IPS-18c (cell line): ENCODE results near the gene DUSP7.

Experiments
- H3K4me3 ChIP-seq: 2 replicates; pipeline ENCODE4 v1.7.0; 2013; ENCODE audit warnings: low read depth, mild to moderate bottlenecking, low read length, moderate library complexity; ENCODE audit not compliant: insufficient read depth
- H3K9me3 ChIP-seq: one replicate; pipeline ENCODE4 v1.6.1; 2013; ENCODE audit warnings: mild to moderate bottlenecking, low read length, moderate library complexity; ENCODE audit not compliant: control insufficient read depth, insufficient read depth

Gene DUSP7

GRCh38 chr3:52073490-52073889 is 17.1 kb upstream of the DUSP7 start:
- H3K9me3 ChIP-seq: no peaks in the 10 kb centered on the region
- H3K4me3 ChIP-seq: no peak overlapping the region

- Histone ChIP-seq H3K4me3 (no peak overlapping the region), H3K9me3 (no peaks in the 10 kb centered on the region)
These were observed 16.1 kb upstream of the DUSP7 start for GRCh38 chr3:52072471-52072870.

GRCh38 chr3:52072020-52072419 is 15.6 kb upstream of the DUSP7 start:
- no peak overlapping the region for H3K4me3 ChIP-seq
- no peaks in the 10 kb centered on the region for H3K9me3 ChIP-seq

GRCh38 chr3:52070724-52071621 is 14.6 kb upstream of the DUSP7 start:
- Histone ChIP-seq H3K4me3 (no peak overlapping the region), H3K9me3 (no peaks in the 10 kb centered on the region)

- Histone ChIP-seq H3K9me3 (no peaks in the 10 kb centered on the region), H3K4me3 (no peak overlapping the region)
These were observed 13.5 kb upstream of the DUSP7 start for GRCh38 chr3:52069855-52070254.

- H3K9me3 ChIP-seq: no peaks in the 10 kb centered on the region
These were observed 12.8 kb upstream of the DUSP7 start for GRCh38 chr3:52069135-52069534.

GRCh38 chr3:52068730-52069129 is 12.4 kb upstream of the DUSP7 start:
- Histone ChIP-seq H3K9me3 (no peaks in the 10 kb centered on the region), H3K4me3 (no peak overlapping the region)

More at GRCh38 chr3:52069135-52069534, 12.8 kb upstream of the DUSP7 start:
- H3K4me3 ChIP-seq: no peak overlapping the region

- Histone ChIP-seq H3K9me3 (no peaks in the 10 kb centered on the region), H3K4me3 (no peak overlapping the region)
These were observed 11.7 kb upstream of the DUSP7 start for GRCh38 chr3:52068055-52068571.

- Histone ChIP-seq H3K4me3 (no peak overlapping the region), H3K9me3 (no peaks in the 10 kb centered on the region)
These were observed 11.2 kb upstream of the DUSP7 start for GRCh38 chr3:52067526-52067925.

GRCh38 chr3:52067046-52067445 is 10.7 kb upstream of the DUSP7 start:
- H3K9me3 ChIP-seq: no peaks in the 10 kb centered on the region
- H3K4me3 ChIP-seq: no peak overlapping the region

GRCh38 chr3:52065264-52065756 is 8.9 kb upstream of the DUSP7 start:
- Histone ChIP-seq H3K9me3 (no peaks in the 10 kb centered on the region), H3K4me3 (no peak overlapping the region; the same call in 1 of the 2 replicates)

- Histone ChIP-seq H3K4me3 (no peak overlapping the region), H3K9me3 (no peaks in the 10 kb centered on the region)
These were observed 8.2 kb upstream of the DUSP7 start for GRCh38 chr3:52064561-52064960.

GRCh38 chr3:52063026-52063723 is 6.8 kb upstream of the DUSP7 start:
- Histone ChIP-seq H3K4me3 (no peak overlapping the region), H3K9me3 (no peaks in the 10 kb centered on the region)

- H3K4me3 ChIP-seq: no peak overlapping the region
- H3K9me3 ChIP-seq: no peaks in the 10 kb centered on the region
These were observed 6.1 kb upstream of the DUSP7 start for GRCh38 chr3:52062505-52062904.

GRCh38 chr3:52061121-52061910 is 4.9 kb upstream of the DUSP7 start:
- Histone ChIP-seq H3K4me3 (no peak overlapping the region), H3K9me3 (no peaks in the 10 kb centered on the region)

GRCh38 chr3:52059781-52060180 is 3.4 kb upstream of the DUSP7 start:
- Histone ChIP-seq H3K4me3 (no peak overlapping the region), H3K9me3 (no peaks in the 10 kb centered on the region)

GRCh38 chr3:52057812-52058495 is 1.6 kb upstream of the DUSP7 start:
- peak overlapping the region; percentile 44 for H3K4me3 ChIP-seq

More at GRCh38 chr3:52057812-52058495, 1.6 kb upstream of the DUSP7 start:
- H3K9me3 ChIP-seq: no peaks in the 10 kb centered on the region
